Testis (tissue), 5 donors: ENCODE measurements around the gene RNF44. TPM values are rescaled to one million over a fixed set of nuclear protein-coding genes. Genes with fewer than 3 reads are reported as not detected.
A peak's percentile ranks its signal among the peaks of the same experiment; 100 is the strongest.

ENCODE experiments used
- DNase-seq: peaks from one replicate; pipeline ENCODE4 v3.0.0-alpha.2; 2019
- H3K27ac ChIP-seq, 2 donors: fragments of 200-600 bp; sonication (generic); one replicate each; pipeline ENCODE4 v1.5.1; 2019
- H3K27me3 ChIP-seq: fragments of 200-600 bp; sonication (generic); one replicate; pipeline ENCODE4 v1.5.1; 2019
- H3K36me3 ChIP-seq: fragments of 200-600 bp; sonication (generic); one replicate; pipeline ENCODE4 v1.5.1; 2017; ENCODE audit warnings: low read depth; ENCODE audit errors: missing control alignments
- H3K4me1 ChIP-seq: fragments of 200-600 bp; sonication (generic); one replicate; pipeline ENCODE4 v1.5.1; 2019
- H3K4me3 ChIP-seq, 2 donors: fragments of 200-600 bp; sonication (generic); one replicate each; pipeline ENCODE4 v1.5.1; 2017 to 2019
- H3K9me3 ChIP-seq: fragments of 200-600 bp; sonication (generic); one replicate; pipeline ENCODE4 v1.5.1; 2017
- POLR2A ChIP-seq: fragments of 450-650 bp; IDR thresholded peaks from one replicate; pipeline ENCODE4 v1.6.1; 2017; ENCODE audit warnings: antibody characterized with exemption, mild to moderate bottlenecking, moderate library complexity
- WGBS, 2 donors: methylation state at CpG; one replicate each; pipeline ENCODE4 v1.1.5; 2018; 5-methylcytosine and 5-hydroxymethylcytosine counted together
- intact Hi-C: fragments of 100-400 bp; cut with DNase I; formaldehyde crosslinking; loops from one replicate; pipeline ENCODE4 v1.15.1; 2023; ENCODE audit warnings: low total_unique reads
- long read RNA-seq, 2 donors: transcript quantifications; one replicate each; lab custom pipeline, GENCODE V29; 2026
- polyA plus RNA-seq: library from polyadenylated mRNA; stranded (reverse); fragments of 350-450 nt; fragmentation: Illumina TruSeq; extraction: RNeasy Lipid Tissue Mini Kit (QIAGEN cat#74804); gene quantifications from one replicate; pipeline ENCODE4 v1.2.3, GENCODE V29; 2014; ENCODE audit warnings: low read depth, low replicate concordance; ENCODE audit not compliant: insufficient read depth
- total RNA-seq, 2 donors: library from RNA; depleted of rRNA; stranded (reverse); fragments of >200 nt; gene quantifications; one replicate each; pipeline ENCODE4 v1.2.3, GENCODE V29; 2016
- TF ChIP-seq, protein P1 (sequence below), 3 experiments: fragments of 450-650 bp in 2 of 3; fragments of 200-600 bp in 1 of 3; sonication (generic) in 1 of 3; IDR thresholded peaks; one replicate each; pipeline ENCODE4 v1.5.1; 2016 to 2019; ENCODE audit warnings: antibody characterized with exemption in 3 of 3, mild to moderate bottlenecking in 2 of 3, moderate library complexity in 1 of 3

RNF44 gene
- total RNA-seq, result 10 to 100 TPM; 57.2 to 64.7 TPM
- 60.1 TPM for polyA plus RNA-seq
- long read RNA-seq, donor 1, full-length matches to known transcripts, result 5 of 11 reads
- long read RNA-seq, donor 1, partial matches to known transcripts, result 6 of 11 reads
- long read RNA-seq, donor 1, other reads (novel, unspliced or antisense), result 0 of 11 reads
- long read RNA-seq, donor 2, full-length matches to known transcripts, result 1 of 6 reads
- long read RNA-seq, donor 2, partial matches to known transcripts, result 5 of 6 reads
- long read RNA-seq, donor 2, other reads (novel, unspliced or antisense), result 0 of 6 reads

DNA sequence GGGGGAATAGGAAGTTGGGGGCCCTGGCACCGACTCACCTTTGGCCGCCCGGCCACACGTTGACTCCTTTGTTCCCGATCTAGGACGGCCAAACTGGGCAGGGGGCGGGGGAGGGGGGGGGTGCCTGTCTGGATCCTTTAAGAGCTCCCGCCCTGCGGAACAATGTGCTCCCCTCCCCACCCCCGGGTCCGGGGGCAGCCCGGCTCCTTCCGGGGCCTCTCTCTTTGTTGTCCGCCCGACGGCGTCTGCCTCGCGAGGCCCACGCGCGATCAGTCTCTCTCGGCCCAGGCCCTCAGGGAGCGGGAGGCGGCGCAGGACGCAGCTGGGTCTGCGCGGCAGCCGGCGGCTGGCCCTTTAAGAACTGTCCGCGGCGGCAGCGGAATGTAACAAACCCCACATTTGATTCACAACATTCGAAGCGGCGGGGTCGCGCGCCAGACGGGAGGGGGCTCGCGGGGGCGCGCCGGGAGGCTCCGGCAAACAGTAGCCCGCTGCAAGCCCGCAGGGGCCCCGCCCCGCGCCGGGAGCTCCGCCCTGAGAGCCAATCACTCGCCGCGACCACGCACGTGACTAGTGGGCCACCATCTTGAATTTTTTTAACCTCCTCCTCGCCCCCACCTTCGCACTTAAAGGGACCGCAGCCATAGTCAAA is at the start of gene RNF44:
Gene RNF44, minus strand, starts transcription at position 501 of the 652 bp plus-strand sequence. CDS start 4,930 bp downstream, outside the sequence.
- 0% methylated on average over 15 to 49 of the region's 63 CpGs for WGBS, 2 donors
- TF ChIP-seq, protein P1, sequence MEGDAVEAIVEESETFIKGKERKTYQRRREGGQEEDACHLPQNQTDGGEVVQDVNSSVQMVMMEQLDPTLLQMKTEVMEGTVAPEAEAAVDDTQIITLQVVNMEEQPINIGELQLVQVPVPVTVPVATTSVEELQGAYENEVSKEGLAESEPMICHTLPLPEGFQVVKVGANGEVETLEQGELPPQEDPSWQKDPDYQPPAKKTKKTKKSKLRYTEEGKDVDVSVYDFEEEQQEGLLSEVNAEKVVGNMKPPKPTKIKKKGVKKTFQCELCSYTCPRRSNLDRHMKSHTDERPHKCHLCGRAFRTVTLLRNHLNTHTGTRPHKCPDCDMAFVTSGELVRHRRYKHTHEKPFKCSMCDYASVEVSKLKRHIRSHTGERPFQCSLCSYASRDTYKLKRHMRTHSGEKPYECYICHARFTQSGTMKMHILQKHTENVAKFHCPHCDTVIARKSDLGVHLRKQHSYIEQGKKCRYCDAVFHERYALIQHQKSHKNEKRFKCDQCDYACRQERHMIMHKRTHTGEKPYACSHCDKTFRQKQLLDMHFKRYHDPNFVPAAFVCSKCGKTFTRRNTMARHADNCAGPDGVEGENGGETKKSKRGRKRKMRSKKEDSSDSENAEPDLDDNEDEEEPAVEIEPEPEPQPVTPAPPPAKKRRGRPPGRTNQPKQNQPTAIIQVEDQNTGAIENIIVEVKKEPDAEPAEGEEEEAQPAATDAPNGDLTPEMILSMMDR (IDR thresholded peaks at IDR 0.05), result no peak
- no peak for TF ChIP-seq POLR2A
- intact Hi-C loops, result loop anchor here (10.0 kb wide), 1 partner anchor 122 kb away; the partner anchor contains the start of gene CLTB
- H3K27me3 ChIP-seq, result no peaks in the 10 kb centered on the region
- peak within 1 kb of the TSS; percentile 91 to 94 for H3K4me3 ChIP-seq
- H3K36me3 ChIP-seq, result no peaks in the 10 kb centered on the region
- no peaks in the 10 kb centered on the region for H3K9me3 ChIP-seq
- H3K27ac ChIP-seq, result peak within 1 kb of the TSS; percentile 95 to 99
- peak; percentile 99 for DNase-seq
- H3K4me1 ChIP-seq, result peaks cover 43% of the 10 kb centered on the region

GRCh38 chr5:176583076-176583475 is 45.9 kb upstream of the RNF44 start:
- TF ChIP-seq POLR2A, result no peak
- TF ChIP-seq, protein P1 (IDR thresholded peaks at IDR 0.05), result no peak
- no peak for DNase-seq
- WGBS, 2 donors, result 60 to 69% methylated on average over 4 of the region's 4 CpGs
- H3K4me1 ChIP-seq, result no peaks in the 10 kb centered on the region
- H3K9me3 ChIP-seq, result no peaks in the 10 kb centered on the region
- H3K4me3 ChIP-seq, result no peak overlapping the region
- H3K36me3 ChIP-seq, result no peaks in the 10 kb centered on the region
- no peak overlapping the region for H3K27ac ChIP-seq
- no peaks in the 10 kb centered on the region for H3K27me3 ChIP-seq
- intact Hi-C loops, result no loop called here

DNA sequence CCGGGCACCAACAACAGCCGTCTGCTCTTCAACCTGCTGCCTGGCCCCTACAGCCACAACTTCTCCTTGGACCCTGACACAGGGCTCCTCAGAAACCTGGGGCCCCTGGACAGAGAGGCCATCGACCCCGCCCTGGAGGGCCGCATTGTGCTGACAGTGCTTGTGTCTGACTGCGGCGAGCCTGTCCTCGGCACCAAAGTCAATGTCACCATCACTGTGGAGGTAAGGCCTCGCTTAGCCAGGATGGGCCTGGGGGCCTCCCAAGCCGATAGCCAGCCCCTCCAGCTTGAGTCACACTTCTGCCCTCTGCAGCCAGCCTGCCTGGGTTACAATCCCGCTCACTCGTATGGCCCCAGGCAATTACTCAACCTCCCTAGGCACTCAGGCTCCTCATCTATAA is 44.2 kb upstream of the RNF44 start:
- Histone ChIP-seq H3K4me3 (no peak overlapping the region), H3K4me1 (no peaks in the 10 kb centered on the region), H3K27ac (no peak overlapping the region), H3K9me3 (no peaks in the 10 kb centered on the region), H3K36me3 (no peaks in the 10 kb centered on the region), H3K27me3 (no peaks in the 10 kb centered on the region)
- intact Hi-C loops, result no loop called here
- WGBS, 2 donors, result 94 to 100% methylated on average over 2 to 12 of the region's 12 CpGs
- DNase-seq, result no peak
- TF ChIP-seq POLR2A, result no peak

- intact Hi-C loops, result no loop called here
- Histone ChIP-seq H3K27me3 (no peaks in the 10 kb centered on the region), H3K36me3 (no peaks in the 10 kb centered on the region), H3K4me3 (no peak overlapping the region), H3K4me1 (no peaks in the 10 kb centered on the region), H3K27ac (no peak overlapping the region), H3K9me3 (no peaks in the 10 kb centered on the region)
- TF ChIP-seq, protein P1 (IDR thresholded peaks at IDR 0.05), result no peak
- no peak for TF ChIP-seq POLR2A
- no peak for DNase-seq
- 57 to 73% methylated on average over 3 to 4 of the region's 4 CpGs for WGBS, 2 donors
These were observed 42.1 kb upstream of the RNF44 start for GRCh38 chr5:176579323-176579722.

DNA sequence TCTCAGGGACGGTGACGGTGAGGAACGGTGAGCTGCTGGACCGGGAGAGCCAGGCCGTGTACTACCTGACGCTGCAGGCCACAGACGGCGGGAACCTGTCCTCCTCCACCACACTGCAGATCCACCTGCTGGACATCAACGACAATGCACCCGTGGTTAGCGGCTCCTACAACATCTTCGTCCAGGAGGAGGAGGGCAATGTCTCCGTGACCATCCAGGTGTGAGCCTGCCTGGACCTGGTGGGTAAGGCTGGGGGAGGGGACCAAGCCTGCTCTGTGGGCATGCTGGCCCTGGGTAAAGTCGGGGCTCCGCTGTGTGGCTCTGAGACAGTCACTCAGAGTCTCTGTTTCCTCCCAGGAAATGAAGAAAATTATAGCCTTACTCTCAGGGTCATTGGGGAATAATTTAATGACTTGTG is 41.2 kb upstream of the RNF44 start:
- DNase-seq, result peak; percentile 80
- Histone ChIP-seq H3K4me3 (no peak overlapping the region), H3K27ac (no peak overlapping the region), H3K9me3 (no peaks in the 10 kb centered on the region), H3K4me1 (no peaks in the 10 kb centered on the region), H3K36me3 (no peaks in the 10 kb centered on the region), H3K27me3 (no peaks in the 10 kb centered on the region)
- no peak for TF ChIP-seq POLR2A
- TF ChIP-seq, protein P1 (IDR thresholded peaks at IDR 0.05), result peak in 2 of 3 experiments; percentile 39 to 59
- intact Hi-C loops, result no loop called here
- WGBS, 2 donors, result 34 to 56% methylated on average over 14 to 15 of the region's 15 CpGs
